Gastrocnemius medialis (tissue), 4 donors: Measurements from ENCODE around the gene NPTX2. TPM values are rescaled to one million over a fixed set of nuclear protein-coding genes. Genes with fewer than 3 reads are reported as not detected.
"Not testable (repeated sequence)": the region's sequence is repeated elsewhere in the genome, so short reads cannot be mapped to it uniquely, and the experiment has no call there.

Source experiments
- ATAC-seq, 2 donors: fragments of 150-250 bp; one replicate each; pipeline ENCODE4 v1.9.1; 2016
- DNase-seq, 2 donors: peaks; one replicate each; pipeline ENCODE4 v3.0.0-alpha.2; 2019
- H3K27ac ChIP-seq, 4 donors: fragments of 200-600 bp; sonication (generic); 1 replicate in 1 of 4; 2 replicates in 3 of 4; pipeline ENCODE4 v1.5.1; 2016 to 2018; ENCODE audit warnings: mild to moderate bottlenecking in 2 of 4, moderate library complexity in 1 of 4
- H3K27me3 ChIP-seq, 3 donors: fragments of 200-600 bp; sonication (generic) in 2 of 3; 1 replicate in 1 of 3; 2 replicates in 2 of 3; pipeline versions ENCODE4 v1.5.1 to v1.6.0; 2016 to 2019; ENCODE audit warnings: mild to moderate bottlenecking in 1 of 3, moderate library complexity in 1 of 3
- H3K36me3 ChIP-seq, 2 donors: fragments of 200-600 bp; sonication (generic) in 1 of 2; one replicate each; pipeline ENCODE4 v1.5.1; 2017 to 2018
- H3K4me1 ChIP-seq, 2 donors: fragments of 200-600 bp; sonication (generic) in 1 of 2; one replicate each; pipeline ENCODE4 v1.5.1; 2016 to 2017; ENCODE audit warnings: mild to moderate bottlenecking in 2 of 2
- H3K4me3 ChIP-seq, 4 donors: fragments of 200-600 bp; sonication (generic) in 3 of 4; 1 replicate in 1 of 4; 2 replicates in 3 of 4; pipeline ENCODE4 v1.5.1; 2016 to 2019; ENCODE audit warnings: mild to moderate bottlenecking in 2 of 4
- H3K9me3 ChIP-seq, 3 donors: fragments of 200-600 bp; sonication (generic) in 2 of 3; 1 replicate in 1 of 3; 2 replicates in 2 of 3; pipeline ENCODE4 v1.5.1; 2016 to 2019
- POLR2A ChIP-seq, 2 donors: fragments of 450-650 bp; IDR thresholded peaks; one replicate each; pipeline ENCODE4 v1.6.1; 2017; ENCODE audit warnings: antibody characterized with exemption in 2 of 2, mild to moderate bottlenecking in 2 of 2, moderate library complexity in 2 of 2
- in situ Hi-C, 4 donors: fragments of 200-750 bp; cut with MboI; loops; one replicate each; pipeline versions ENCODE4 v1.15.0 to v1.8.0; 2017; ENCODE audit warnings: low sequenced_read_pairs in 4 of 4
- intact Hi-C: fragments of 100-400 bp; cut with DNase I; formaldehyde crosslinking; loops from one replicate; pipeline ENCODE4 v1.15.1; 2023; ENCODE audit warnings: low total_unique reads
- total RNA-seq, 4 donors: library from RNA; depleted of rRNA; stranded (reverse); fragments of >200 nt; gene quantifications; one replicate each; pipeline versions ENCODE4 v1.1.0 to v1.2.3, GENCODE V29; 2016
- TF ChIP-seq, protein P1 (sequence below), 5 experiments: fragments of 450-650 bp in 3 of 5; fragments of 200-600 bp in 2 of 5; sonication (generic) in 2 of 5; IDR thresholded peaks in 4 of 5; conservative IDR thresholded peaks in 1 of 5; 1 replicate in 4 of 5; 2 replicates in 1 of 5; pipeline ENCODE4 v1.5.1; 2016 to 2019; ENCODE audit warnings: antibody characterized with exemption in 5 of 5, mild to moderate bottlenecking in 3 of 5, moderate library complexity in 3 of 5

The NPTX2 gene
- total RNA-seq, 4 donors from 2014 or later = 9.6 to 22.7 (median 16.6) TPM

DNA sequence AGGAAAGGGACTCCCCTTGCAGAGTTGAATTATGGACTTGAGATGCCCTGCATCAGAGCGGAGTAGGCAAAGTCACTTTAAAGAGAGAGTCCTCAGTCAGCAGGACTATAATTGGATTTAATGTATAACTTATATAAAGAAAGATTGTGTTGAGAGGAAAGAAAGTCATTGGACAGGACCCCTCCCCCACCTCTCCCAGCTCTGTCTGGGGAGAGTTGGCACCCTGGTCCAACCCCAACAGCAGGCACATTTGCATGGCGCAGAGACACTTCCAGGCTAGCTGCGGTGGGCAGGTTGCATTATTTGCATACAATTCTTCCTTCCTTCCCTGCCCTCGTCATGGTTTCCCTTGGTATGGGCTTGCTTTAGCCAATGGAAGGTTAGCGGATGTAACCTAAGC, 46.1 kb upstream of the NPTX2 start:
- DNase-seq = no peak
- intact Hi-C loops (no loop called here), in situ Hi-C loops (no loop called here)
- no peak for ATAC-seq
- no peak for TF ChIP-seq POLR2A (IDR thresholded peaks at IDR 0.05)
- Histone ChIP-seq H3K27me3 (peaks cover 0 to 2% (median 0%) of the 10 kb centered on the region in 3 donors), H3K4me1 (peaks cover 0 to 3% of the 10 kb centered on the region in 2 donors), H3K9me3 (peaks cover 0 to 6% (median 0%) of the 10 kb centered on the region in 3 donors), H3K36me3 (no peaks in the 10 kb centered on the region), H3K4me3 (no peak overlapping the region), H3K27ac (peak overlapping the region in 2 of 4 donors; percentile 63 to 73)

DNA sequence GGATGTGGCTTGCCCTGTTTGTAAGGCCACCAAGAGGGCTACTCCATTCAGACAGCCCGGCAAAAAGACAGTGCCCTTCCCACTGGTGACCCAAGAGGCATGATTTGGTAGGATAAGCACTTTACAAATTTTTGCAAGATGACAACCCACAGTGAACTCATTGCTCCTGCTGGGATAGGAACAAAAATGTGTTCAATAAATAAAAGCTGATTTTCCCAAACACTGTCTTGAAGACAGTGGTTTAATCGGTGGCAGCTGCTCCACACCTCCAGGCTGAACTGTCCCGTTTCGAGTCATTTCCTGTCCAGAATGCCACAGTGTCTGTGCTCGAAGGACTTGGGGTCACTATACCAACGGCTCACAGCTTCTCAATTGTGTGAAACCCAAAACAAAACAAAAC, 45.1 kb upstream of the NPTX2 start:
- TF ChIP-seq, protein P1, sequence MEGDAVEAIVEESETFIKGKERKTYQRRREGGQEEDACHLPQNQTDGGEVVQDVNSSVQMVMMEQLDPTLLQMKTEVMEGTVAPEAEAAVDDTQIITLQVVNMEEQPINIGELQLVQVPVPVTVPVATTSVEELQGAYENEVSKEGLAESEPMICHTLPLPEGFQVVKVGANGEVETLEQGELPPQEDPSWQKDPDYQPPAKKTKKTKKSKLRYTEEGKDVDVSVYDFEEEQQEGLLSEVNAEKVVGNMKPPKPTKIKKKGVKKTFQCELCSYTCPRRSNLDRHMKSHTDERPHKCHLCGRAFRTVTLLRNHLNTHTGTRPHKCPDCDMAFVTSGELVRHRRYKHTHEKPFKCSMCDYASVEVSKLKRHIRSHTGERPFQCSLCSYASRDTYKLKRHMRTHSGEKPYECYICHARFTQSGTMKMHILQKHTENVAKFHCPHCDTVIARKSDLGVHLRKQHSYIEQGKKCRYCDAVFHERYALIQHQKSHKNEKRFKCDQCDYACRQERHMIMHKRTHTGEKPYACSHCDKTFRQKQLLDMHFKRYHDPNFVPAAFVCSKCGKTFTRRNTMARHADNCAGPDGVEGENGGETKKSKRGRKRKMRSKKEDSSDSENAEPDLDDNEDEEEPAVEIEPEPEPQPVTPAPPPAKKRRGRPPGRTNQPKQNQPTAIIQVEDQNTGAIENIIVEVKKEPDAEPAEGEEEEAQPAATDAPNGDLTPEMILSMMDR (IDR thresholded peaks at IDR 0.05 in 4 of 5, conservative IDR thresholded peaks at IDR 0.05 in 1 of 5) = no peak
- TF ChIP-seq POLR2A (IDR thresholded peaks at IDR 0.05) = no peak
- in situ Hi-C loops = no loop called here
- Histone ChIP-seq H3K27ac (no peak overlapping the region), H3K4me3 (no peak overlapping the region), H3K36me3 (no peaks in the 10 kb centered on the region), H3K27me3 (peaks cover 0 to under 1% (median 0%) of the 10 kb centered on the region in 3 donors), H3K9me3 (peaks cover 0 to 10% (median 0%) of the 10 kb centered on the region in 3 donors), H3K4me1 (peaks cover 0 to 3% of the 10 kb centered on the region in 2 donors)
- ATAC-seq (peak in 1 of 2 donors; percentile 20), DNase-seq (no peak)
- intact Hi-C loops = no loop called here

DNA sequence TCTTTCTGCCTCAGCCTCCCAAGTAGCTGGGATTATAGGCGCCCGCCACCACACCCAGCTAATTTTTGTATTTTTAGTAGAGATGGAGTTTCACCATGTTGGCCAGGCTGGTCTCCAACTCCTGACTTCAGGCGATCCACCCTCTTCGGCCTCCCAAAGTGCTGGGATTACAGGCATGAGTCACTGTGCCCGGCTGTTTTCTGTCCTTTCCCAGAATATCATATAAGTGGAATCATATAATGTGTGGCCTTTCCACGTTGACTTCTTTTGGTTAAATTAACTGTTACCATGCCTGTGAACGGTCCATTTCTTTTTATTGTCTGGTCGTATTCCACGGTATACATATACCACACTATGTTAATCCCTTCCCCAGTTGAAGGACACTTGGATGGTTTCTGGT, 44.4 kb upstream of the NPTX2 start:
- in situ Hi-C loops, ATAC-seq, DNase-seq, H3K4me1 ChIP-seq, H3K27me3 ChIP-seq, H3K9me3 ChIP-seq, intact Hi-C loops, H3K27ac ChIP-seq, H3K36me3 ChIP-seq, H3K4me3 ChIP-seq: not testable (repeated sequence)

DNA sequence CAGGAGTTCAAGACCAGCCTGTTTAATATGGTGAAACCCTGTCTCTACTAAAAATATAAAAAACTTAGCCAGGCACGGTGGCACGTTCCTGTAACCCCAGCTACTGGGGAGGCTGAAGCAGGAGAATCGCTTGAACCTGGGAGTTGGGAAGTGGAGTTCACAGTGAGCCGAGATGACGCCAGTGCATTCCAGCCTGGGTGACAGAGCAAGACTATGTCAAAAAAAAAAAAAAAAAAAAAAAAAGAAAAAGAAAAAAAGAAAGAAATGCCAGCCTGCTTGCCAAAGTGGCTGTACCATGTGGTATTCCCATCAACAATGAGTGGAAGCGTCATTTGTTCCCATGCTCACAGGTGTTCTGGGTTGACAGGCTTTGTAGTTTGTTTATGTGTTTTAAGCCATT, 43.3 kb upstream of the NPTX2 start:
- peaks cover 0 to 10% (median 0%) of the 10 kb centered on the region in 3 donors for H3K9me3 ChIP-seq
- ATAC-seq (no peak), DNase-seq (no peak)
- H3K36me3 ChIP-seq = no peaks in the 10 kb centered on the region
- no peak overlapping the region for H3K27ac ChIP-seq
- in situ Hi-C loops = no loop called here
- no peak overlapping the region for H3K4me3 ChIP-seq
- peaks cover 0 to 3% of the 10 kb centered on the region in 2 donors for H3K4me1 ChIP-seq
- intact Hi-C loops = no loop called here
- TF ChIP-seq, protein P1 (IDR thresholded peaks at IDR 0.05 in 4 of 5, conservative IDR thresholded peaks at IDR 0.05 in 1 of 5) = no peak
- TF ChIP-seq POLR2A (IDR thresholded peaks at IDR 0.05) = no peak
- no peaks in the 10 kb centered on the region for H3K27me3 ChIP-seq

GRCh38 chr7:98575878-98576277, 41.2 kb upstream of the NPTX2 start:
- intact Hi-C loops (no loop called here), in situ Hi-C loops (no loop called here)

More at GRCh38 chr7:98575878-98576277, 41.2 kb upstream of the NPTX2 start:
- Histone ChIP-seq H3K4me3 (no peak overlapping the region), H3K36me3 (no peaks in the 10 kb centered on the region), H3K4me1 (no peaks in the 10 kb centered on the region), H3K27ac (no peak overlapping the region), H3K9me3 (peaks cover 0 to 10% (median 0%) of the 10 kb centered on the region in 3 donors), H3K27me3 (no peaks in the 10 kb centered on the region)
- DNase-seq (no peak), ATAC-seq (no peak)
- TF ChIP-seq, protein P1 (IDR thresholded peaks at IDR 0.05 in 4 of 5, conservative IDR thresholded peaks at IDR 0.05 in 1 of 5) = no peak
- no peak for TF ChIP-seq POLR2A (IDR thresholded peaks at IDR 0.05)
